ENCODE results near the gene TP53INP2.
"Not testable (repeated sequence)": the region's sequence is repeated elsewhere in the genome, so short reads cannot be mapped to it uniquely, and the experiment has no call there.

The TP53INP2 gene

GRCh38 chr20:34717230-34718095 is 13.3 kb downstream of the TP53INP2 start:
- H3K4me3 ChIP-seq (ENCODE audit: low read length) = no peak overlapping the region
- no peak for DNase-seq (ENCODE audit: low read depth)
- TF ChIP-seq CTCF (conservative IDR thresholded peaks at IDR 0.05; ENCODE audit: low read depth, low read length) = no peak

GRCh38 chr20:34719242-34720017 is 15.3 kb downstream of the TP53INP2 start:
- not testable (repeated sequence) for H3K4me3 ChIP-seq (ENCODE audit: low read length); DNase-seq (ENCODE audit: low read depth)

GRCh38 chr20:34720266-34720665 is 16.1 kb downstream of the TP53INP2 start:
- DNase-seq (ENCODE audit: low read depth) = no peak
- H3K4me3 ChIP-seq (ENCODE audit: low read length) = no peak overlapping the region
- no peak for TF ChIP-seq CTCF (conservative IDR thresholded peaks at IDR 0.05; ENCODE audit: low read depth, low read length)

DNA sequence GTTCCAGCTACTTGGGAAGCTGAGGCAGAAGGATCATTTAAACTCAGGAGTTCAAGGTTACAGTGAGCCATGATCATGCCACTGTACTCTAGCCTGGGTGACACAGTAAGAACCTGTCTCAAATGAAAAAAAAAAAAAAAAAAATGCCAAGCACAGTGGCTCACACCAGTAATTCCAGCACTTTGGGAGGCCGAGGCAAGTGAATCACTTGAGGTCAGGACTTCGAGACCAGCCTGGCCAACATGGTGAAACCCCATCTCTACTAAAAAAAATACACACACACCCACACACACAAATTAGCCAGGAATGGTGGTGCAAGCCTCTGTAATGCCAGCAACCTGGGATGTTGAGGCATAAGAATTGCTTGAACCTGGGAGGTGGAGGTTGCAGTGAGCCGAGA is 18.4 kb downstream of the TP53INP2 start:
- not testable (repeated sequence) for DNase-seq (ENCODE audit: low read depth); H3K4me3 ChIP-seq (ENCODE audit: low read length)

- no peak for DNase-seq (ENCODE audit: low read depth)
- TF ChIP-seq CTCF (conservative IDR thresholded peaks at IDR 0.05; ENCODE audit: low read depth, low read length) = no peak
- H3K4me3 ChIP-seq (ENCODE audit: low read length) = no peak overlapping the region
Measured at GRCh38 chr20:34724172-34724571, 20.0 kb downstream of the TP53INP2 start.

DNA sequence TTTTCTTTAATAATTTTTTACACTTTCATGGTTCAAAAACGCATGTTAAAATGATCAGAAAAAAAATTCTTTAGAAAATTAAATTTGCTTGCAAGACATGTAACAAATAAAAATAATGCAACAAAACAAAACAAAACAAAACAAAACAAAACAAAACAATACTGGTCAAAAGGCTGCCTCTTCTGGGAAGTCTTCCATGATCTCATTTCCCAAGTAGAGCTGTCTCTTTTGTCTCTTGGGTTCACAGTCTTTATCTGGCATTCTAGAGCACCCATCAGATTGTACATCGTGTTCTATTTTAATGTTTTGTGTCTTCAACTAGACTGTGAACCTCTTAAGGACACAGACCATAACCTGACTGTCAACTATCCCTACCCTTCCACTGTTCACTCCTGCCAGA is 25.3 kb downstream of the TP53INP2 start:
- DNase-seq (ENCODE audit: low read depth) = no peak
- no peak for TF ChIP-seq CTCF (conservative IDR thresholded peaks at IDR 0.05; ENCODE audit: low read depth, low read length)
- H3K4me3 ChIP-seq (ENCODE audit: low read length) = no peak overlapping the region

DNA sequence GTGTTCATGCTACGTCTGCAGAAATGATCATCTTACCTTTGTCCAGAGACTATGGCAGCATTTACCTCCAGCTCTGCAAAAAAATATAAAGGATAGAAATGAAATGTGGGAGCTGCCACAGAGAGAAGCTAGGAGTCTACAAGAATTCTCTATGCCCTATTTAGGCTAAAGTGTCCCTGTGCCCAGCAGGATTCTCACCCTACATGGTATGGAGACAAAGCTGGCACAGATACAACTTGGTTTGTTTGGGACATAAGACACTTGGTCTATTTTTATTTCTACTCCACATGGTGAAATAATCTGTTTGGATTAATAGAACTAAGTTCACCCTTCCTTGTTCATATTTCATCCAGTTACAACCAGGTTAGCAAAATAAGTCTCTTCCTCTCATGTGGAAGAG is 28.4 kb downstream of the TP53INP2 start:
- no peak for DNase-seq (ENCODE audit: low read depth)
- H3K4me3 ChIP-seq (ENCODE audit: low read length) = no peak overlapping the region
- TF ChIP-seq CTCF (conservative IDR thresholded peaks at IDR 0.05; ENCODE audit: low read depth, low read length) = no peak
